ENCODE data around the gene FOXL1.

The FOXL1 gene

GRCh38 chr16:86598607-86599565 lies 20.5 kb downstream of the FOXL1 start:
- no peak for DNase-seq

GRCh38 chr16:86601356-86601755 lies 23.0 kb downstream of the FOXL1 start:
- DNase-seq, result no peak

GRCh38 chr16:86602521-86602920 lies 24.2 kb downstream of the FOXL1 start:
- DNase-seq, result no peak

- DNase-seq, result no peak
Observed at GRCh38 chr16:86604436-86605193, 26.3 kb downstream of the FOXL1 start.

GRCh38 chr16:86605950-86606349 lies 27.6 kb downstream of the FOXL1 start:
- no peak for DNase-seq

- no peak for DNase-seq
Observed at GRCh38 chr16:86608301-86608747, 30.0 kb downstream of the FOXL1 start.

- no peak for DNase-seq
Observed at GRCh38 chr16:86609115-86609514, 30.8 kb downstream of the FOXL1 start.

GRCh38 chr16:86609661-86610060 lies 31.3 kb downstream of the FOXL1 start:
- DNase-seq, result no peak

- no peak for DNase-seq
Observed at GRCh38 chr16:86610779-86611524, 32.6 kb downstream of the FOXL1 start.

GRCh38 chr16:86611525-86611855 lies 33.1 kb downstream of the FOXL1 start:
- DNase-seq, result no peak

GRCh38 chr16:86611941-86612340 lies 33.6 kb downstream of the FOXL1 start:
- DNase-seq, result no peak

GRCh38 chr16:86614699-86615098 lies 36.4 kb downstream of the FOXL1 start:
- DNase-seq, result no peak

GRCh38 chr16:86616906-86617305 lies 38.6 kb downstream of the FOXL1 start:
- DNase-seq, result no peak

- no peak for DNase-seq
Observed at GRCh38 chr16:86618431-86619238, 40.3 kb downstream of the FOXL1 start.

- DNase-seq, result no peak
Observed at GRCh38 chr16:86619239-86619794, 41.0 kb downstream of the FOXL1 start.

- DNase-seq, result no peak
Observed at GRCh38 chr16:86620184-86620583, 41.8 kb downstream of the FOXL1 start.

- no peak for DNase-seq
Observed at GRCh38 chr16:86621966-86622365, 43.6 kb downstream of the FOXL1 start.

GRCh38 chr16:86622700-86623615 lies 44.6 kb downstream of the FOXL1 start:
- no peak for DNase-seq

GRCh38 chr16:86625029-86625428 lies 46.7 kb downstream of the FOXL1 start:
- no peak for DNase-seq

- no peak for DNase-seq
Observed at GRCh38 chr16:86625821-86626220, 47.5 kb downstream of the FOXL1 start.

All from hypothalamus (tissue), 51 donors.